Endothelial cell of hepatic sinusoid (primary cell): ENCODE results near the gene ZSCAN22.
"Not testable (repeated sequence)": the region's sequence is repeated elsewhere in the genome, so short reads cannot be mapped to it uniquely, and the experiment has no call there.

ENCODE experiments used
- in situ Hi-C: cut with HindIII; loops from 2 replicates; pipeline ENCODE4 v1.10.0; 2017; ENCODE audit warnings: low sequenced_read_pairs

ZSCAN22 gene

GRCh38 chr19:58326914-58327726 is at the start of gene ZSCAN22:
TSS of gene ZSCAN22 (plus strand) at chr19:58326994. CDS start at chr19:58334803, 7,809 bp downstream.
- in situ Hi-C loops = no loop called here

- in situ Hi-C loops = no loop called here
Measured at GRCh38 chr19:58277197-58277596, 49.6 kb upstream of the ZSCAN22 start.

GRCh38 chr19:58277748-58278540 is 48.9 kb upstream of the ZSCAN22 start:
- in situ Hi-C loops = no loop called here

GRCh38 chr19:58278541-58279041 is 48.2 kb upstream of the ZSCAN22 start, which contains the start of gene ZNF8:
TSS of gene ZNF8 (plus strand) at chr19:58278955. CDS start at chr19:58279082, 127 bp downstream.
- in situ Hi-C loops = no loop called here

- in situ Hi-C loops = no loop called here
Measured at GRCh38 chr19:58279042-58279924, 47.5 kb upstream of the ZSCAN22 start.

GRCh38 chr19:58279925-58280316 is 46.9 kb upstream of the ZSCAN22 start:
- in situ Hi-C loops = no loop called here

- in situ Hi-C loops = no loop called here
Measured at GRCh38 chr19:58284199-58284598, 42.6 kb upstream of the ZSCAN22 start.

GRCh38 chr19:58291943-58292342 is 34.9 kb upstream of the ZSCAN22 start:
- in situ Hi-C loops = no loop called here

- in situ Hi-C loops = no loop called here
Measured at GRCh38 chr19:58294743-58295374, 31.9 kb upstream of the ZSCAN22 start.

GRCh38 chr19:58296104-58296503 is 30.7 kb upstream of the ZSCAN22 start:
- in situ Hi-C loops = no loop called here

- in situ Hi-C loops = no loop called here
Measured at GRCh38 chr19:58300620-58301019, 26.2 kb upstream of the ZSCAN22 start.

GRCh38 chr19:58304255-58304654 is 22.5 kb upstream of the ZSCAN22 start:
- in situ Hi-C loops = no loop called here

GRCh38 chr19:58304748-58305064 is 22.1 kb upstream of the ZSCAN22 start:
- in situ Hi-C loops = no loop called here

GRCh38 chr19:58305065-58305931 is 21.5 kb upstream of the ZSCAN22 start, which contains the start of gene ERVK3-1:
TSS of gene ERVK3-1 (plus strand) at chr19:58305377. CDS start at chr19:58312169, 6,792 bp downstream.
- in situ Hi-C loops = no loop called here

GRCh38 chr19:58305932-58306323 is 20.9 kb upstream of the ZSCAN22 start:
- in situ Hi-C loops = no loop called here

GRCh38 chr19:58307736-58308135 is 19.1 kb upstream of the ZSCAN22 start:
- in situ Hi-C loops = no loop called here

- in situ Hi-C loops = not testable (repeated sequence)
Measured at GRCh38 chr19:58310685-58311084, 16.1 kb upstream of the ZSCAN22 start.

GRCh38 chr19:58311345-58311865 is 15.4 kb upstream of the ZSCAN22 start:
- in situ Hi-C loops = no loop called here

GRCh38 chr19:58315580-58315979 is 11.2 kb upstream of the ZSCAN22 start:
- in situ Hi-C loops = no loop called here
